Epithelial cell of prostate (primary cell): Measurements from ENCODE around the gene GAGE10.

Experiments used
- DNase-seq: peaks from one replicate; pipeline ENCODE4 v3.0.0-alpha.2; 2011; ENCODE audit warnings: low read depth, low spot score
- H3K27ac ChIP-seq: fragments of 450-650 bp; 2 replicates; pipeline ENCODE4 v1.5.1; 2017; ENCODE audit warnings: mild to moderate bottlenecking

Gene GAGE10

GRCh38 chrX:49303346-49303745, at the start of gene GAGE10:
TSS of gene GAGE10 (plus strand) at chrX:49303646. CDS start at chrX:49304860, 1,214 bp downstream.
- no peak for DNase-seq
- H3K27ac ChIP-seq: no peak within 1 kb of the TSS

- H3K27ac ChIP-seq: no peak overlapping the region
- no peak for DNase-seq
These were observed 48.8 kb upstream of the GAGE10 start for GRCh38 chrX:49254639-49255038.

GRCh38 chrX:49256268-49256995, 47.0 kb upstream of the GAGE10 start:
- H3K27ac ChIP-seq: no peak overlapping the region

DNA sequence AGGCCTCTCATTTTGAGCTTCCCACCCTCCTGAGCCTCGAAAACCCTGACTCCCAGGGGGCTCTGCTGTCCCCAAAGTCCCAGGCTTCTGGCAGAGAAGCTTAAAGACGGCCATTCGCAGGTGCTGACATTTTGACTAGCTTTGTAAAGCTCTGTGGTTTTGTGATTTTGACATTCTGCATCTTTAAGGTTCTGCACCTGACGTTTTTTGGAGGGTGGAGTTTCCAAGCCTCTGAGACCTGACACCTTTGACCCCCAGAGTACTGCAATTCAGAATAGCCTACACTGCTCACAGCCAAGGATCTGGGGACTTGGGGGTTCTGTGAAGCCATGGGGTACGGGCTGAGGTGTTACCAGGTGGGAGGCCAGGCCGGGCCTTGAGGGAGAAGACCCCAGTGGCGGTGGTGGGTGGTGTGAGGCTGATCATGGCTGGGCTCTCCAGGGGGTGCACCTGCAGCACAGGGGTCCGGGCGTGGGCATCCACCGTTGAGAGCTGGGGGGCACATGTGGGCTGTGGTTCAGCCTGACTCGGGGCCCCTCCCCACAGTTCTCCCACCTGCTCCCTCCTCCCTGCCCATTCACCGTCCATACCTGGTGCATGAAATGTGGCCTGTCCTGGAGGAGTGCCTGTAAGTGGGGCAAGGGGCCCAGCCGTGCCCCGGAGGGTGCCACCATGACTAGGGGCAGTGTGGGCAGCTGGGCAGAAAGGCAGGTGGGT, 46.2 kb upstream of the GAGE10 start:
- no peak overlapping the region for H3K27ac ChIP-seq
- DNase-seq: no peak

More at GRCh38 chrX:49256268-49256995, 47.0 kb upstream of the GAGE10 start:
- DNase-seq: no peak

DNA sequence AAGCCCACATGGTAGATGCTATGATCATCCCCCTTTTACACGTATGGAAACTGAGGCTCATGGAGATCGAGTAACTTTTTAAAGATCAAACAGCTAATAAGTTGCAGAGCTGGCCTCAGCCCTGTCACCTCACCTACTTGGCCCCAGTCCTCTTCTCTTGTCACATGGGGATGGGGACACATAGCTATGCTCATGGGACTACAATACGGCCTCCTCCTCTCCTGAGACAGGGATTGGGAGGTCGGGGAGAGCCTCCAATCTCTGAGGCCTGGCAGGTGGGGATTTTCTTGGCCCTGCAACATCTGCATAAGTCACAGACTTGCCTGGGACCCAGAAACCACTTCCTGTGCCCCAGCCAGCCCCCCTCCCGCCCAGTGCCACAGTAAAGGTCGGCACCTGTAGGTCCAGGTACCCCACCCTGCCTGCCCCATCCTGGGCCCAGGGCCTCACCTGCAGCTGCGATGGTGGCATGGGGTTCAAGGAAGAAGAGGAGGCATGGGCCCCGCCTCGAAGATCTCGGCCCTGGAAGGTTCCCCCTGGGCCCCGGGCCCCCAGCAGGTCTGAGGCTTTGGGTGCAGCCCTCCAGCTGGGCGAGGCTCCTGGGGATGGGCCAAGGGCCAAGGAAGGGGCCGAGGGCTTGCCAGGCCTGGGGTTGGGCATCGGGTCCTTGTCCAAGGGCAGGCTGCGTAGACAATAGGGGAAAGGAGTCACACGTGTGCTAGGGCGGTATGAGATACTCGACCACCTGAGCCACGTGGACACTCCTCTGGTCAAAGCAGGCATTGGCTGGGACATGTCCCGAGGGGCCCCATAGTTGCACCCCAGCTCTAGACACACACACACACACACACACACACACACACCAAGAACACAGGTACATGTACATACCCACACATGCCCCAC, 45.3 kb upstream of the GAGE10 start:
- DNase-seq: no peak
- no peak overlapping the region for H3K27ac ChIP-seq

DNA sequence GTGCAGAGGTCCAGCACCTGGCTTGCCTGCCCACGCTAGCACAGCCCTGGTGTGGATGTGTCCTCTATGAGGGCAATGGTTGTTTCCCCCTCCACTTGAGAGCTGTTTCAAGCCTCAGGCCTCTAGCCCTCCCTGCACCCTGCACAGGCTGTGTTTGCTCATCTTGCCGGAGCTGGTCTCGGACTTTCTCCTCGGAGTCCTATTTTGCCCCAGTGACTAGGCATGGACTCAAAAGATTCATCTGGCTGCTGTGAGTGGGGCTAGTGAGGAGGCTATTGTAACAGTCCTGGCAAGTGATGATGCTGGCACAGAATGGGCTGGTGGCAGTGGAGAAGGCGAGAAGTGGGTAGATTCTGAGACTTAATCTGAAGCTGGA, 44.7 kb upstream of the GAGE10 start:
- DNase-seq: no peak
- H3K27ac ChIP-seq: no peak overlapping the region

DNA sequence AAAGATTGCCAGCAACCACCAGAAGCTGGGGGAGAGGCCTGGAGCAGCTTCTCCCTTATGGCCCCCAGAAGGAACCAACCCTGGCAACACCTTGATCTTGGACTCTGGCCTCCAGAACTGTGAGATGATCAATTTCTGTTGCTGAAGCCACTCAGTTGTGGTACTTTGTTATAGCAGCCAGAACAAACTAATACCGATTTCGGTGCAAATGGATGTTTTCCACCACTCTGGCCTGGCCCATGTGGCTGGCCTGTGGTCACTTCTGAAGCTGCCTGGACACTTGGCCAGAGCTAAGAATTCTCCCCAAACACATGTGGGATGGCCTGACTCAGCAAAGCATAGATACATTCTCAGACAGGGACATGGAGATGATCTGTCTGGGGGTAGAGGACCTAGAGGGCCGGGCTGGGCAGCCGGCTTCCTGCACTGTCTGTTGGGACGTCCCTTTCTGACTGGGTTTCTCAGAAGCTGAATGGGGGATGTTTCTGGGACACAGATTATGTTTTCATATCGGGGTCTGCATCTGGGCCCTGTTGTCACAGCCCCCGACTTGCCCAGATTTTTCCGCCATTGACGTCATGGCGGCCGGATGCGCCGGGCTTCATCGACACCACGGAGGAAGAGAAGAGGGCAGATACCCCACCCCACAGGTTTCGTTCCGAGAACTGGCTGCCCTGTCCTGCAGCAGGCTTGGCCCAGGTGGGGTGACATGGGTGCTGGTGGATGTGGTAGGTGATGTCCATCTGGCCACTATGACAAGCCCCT, 43.0 kb upstream of the GAGE10 start:
- no peak for DNase-seq
- H3K27ac ChIP-seq: no peak overlapping the region

DNA sequence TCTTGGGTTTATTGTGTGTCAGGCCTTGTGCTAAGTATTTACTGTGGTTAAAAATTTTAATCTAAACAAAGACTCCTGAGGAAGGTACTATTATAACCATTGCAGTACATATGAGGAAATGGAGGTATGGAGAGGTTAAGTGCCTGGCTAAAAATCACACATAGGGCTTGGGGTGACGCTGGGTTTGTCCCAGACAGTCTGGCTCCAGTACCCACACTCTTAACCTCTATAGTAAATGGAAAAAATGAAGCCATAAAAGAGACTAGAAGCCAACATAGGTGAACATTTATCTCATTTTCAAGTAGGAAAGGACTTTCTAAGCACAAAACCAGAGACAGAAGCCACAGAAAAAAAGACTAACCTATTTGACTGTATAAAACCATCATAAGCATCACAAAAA, 40.8 kb upstream of the GAGE10 start:
- H3K27ac ChIP-seq: no peak overlapping the region
- no peak for DNase-seq

DNA sequence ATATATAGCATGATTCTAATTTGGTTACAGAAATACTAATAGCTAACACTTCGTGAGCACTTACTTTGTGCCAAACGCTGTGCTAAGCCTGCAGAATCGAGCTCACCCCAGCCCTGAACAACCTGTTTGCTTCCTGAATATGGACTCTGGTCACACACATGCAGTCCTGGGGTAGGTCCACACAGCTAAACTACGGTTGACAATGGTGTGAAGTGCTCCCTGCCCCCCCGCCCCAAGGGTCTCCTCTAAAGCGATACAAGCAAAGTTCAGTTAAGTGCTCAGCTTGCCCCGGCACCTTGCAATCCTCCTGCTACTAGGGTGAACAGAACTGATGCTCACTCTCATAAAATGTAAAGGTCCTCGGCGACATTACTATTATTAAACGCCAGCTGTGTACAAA, 39.8 kb upstream of the GAGE10 start:
- DNase-seq: no peak
- H3K27ac ChIP-seq: no peak overlapping the region

- H3K27ac ChIP-seq: no peak within 1 kb of the TSS
- no peak for DNase-seq
These were observed 39.0 kb upstream of the GAGE10 start, which contains the start of gene FOXP3 for GRCh38 chrX:49264460-49264859. TSS of gene FOXP3 (minus strand) at chrX:49264710. CDS start at chrX:49258505, 6,205 bp downstream.

- no peak for DNase-seq
- no peak overlapping the region for H3K27ac ChIP-seq
These were observed 36.7 kb upstream of the GAGE10 start for GRCh38 chrX:49266523-49267445.

DNA sequence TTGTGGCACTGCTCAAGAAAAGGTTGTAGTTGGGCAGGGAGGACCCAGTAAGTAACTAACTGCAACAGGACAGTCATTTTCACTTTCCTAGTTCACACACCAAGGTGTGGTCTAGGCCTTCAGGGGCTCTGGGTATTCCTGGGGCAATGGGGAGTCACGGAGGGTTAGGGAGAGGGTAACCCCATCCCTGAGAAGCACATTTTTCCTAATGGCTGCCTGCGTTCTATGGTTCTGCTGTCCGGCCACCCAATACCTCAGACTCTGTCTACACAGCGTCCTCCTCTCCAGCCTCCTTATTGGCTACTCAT, 34.8 kb upstream of the GAGE10 start:
- no peak for DNase-seq

GRCh38 chrX:49269010-49269766, 34.3 kb upstream of the GAGE10 start:
- H3K27ac ChIP-seq: peak overlapping the region; percentile 85
- peak; percentile 90 for DNase-seq

More for the DNA sequence above, 34.8 kb upstream of the GAGE10 start:
- H3K27ac ChIP-seq: peak overlapping the region; percentile 85

DNA sequence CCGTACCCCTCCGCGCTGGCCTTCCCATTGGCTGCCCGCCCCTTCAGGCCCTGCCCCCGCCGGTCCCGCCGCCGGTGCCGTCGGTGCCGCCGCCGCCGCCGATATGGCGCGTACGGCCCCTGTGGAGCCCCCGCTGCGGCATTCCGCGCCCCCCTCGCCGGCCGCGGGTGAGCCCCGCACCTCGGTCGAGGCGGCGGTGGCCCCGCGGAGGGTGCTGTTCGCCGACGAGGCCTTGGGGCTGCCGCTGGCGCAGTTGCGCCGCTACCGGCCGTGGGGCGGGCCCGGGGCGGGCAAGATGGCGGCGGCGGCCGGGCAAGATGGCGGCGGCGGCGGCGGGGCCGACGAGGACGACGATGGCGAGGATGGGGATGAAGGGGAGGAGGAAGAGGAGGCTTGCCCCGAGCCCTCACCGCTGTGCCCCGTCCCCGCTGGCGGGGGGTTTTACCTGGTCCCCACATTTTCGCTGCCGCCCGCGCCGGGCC, 33.6 kb upstream of the GAGE10 start, which contains the start of gene PPP1R3F:
PPP1R3F (plus strand) TSS at position 27 of the 482 bp plus-strand sequence; CDS start at position 104, 77 bp downstream.
- H3K27ac ChIP-seq: peak within 1 kb of the TSS; percentile 85
- no peak for DNase-seq

DNA sequence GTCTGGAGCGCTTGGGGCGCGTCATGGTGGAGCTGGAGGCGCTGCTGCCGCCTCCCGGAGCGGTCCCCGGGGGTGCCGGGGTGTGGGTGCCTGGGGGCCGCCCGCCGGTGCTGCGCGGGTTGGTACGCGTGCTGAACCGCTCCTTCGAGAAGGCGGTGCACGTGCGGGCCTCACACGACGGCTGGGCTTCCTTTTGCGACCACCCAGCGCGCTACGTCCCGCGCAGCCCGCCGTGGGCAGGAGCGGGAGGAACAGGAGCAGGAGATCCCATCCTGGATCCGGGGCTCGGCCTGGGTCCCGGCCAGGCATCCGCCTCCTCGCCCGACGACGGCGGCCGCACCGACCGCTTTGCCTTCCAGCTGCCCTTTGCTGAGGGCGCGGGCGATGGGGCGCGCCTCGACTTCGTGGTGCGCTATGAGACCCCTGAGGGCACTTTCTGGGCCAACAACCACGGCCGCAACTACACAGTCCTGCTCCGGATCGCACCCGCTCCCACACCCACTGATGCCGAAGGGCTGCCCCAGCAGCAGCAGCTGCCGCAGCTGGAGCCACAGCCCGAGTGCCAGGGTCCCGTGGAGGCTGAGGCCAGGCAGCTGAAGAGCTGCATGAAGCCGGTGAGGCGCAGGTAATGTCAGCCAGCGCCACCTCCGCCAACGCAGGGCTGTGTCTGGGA, 33.1 kb upstream of the GAGE10 start:
- no peak for DNase-seq
- H3K27ac ChIP-seq: peak overlapping the region; percentile 85

DNA sequence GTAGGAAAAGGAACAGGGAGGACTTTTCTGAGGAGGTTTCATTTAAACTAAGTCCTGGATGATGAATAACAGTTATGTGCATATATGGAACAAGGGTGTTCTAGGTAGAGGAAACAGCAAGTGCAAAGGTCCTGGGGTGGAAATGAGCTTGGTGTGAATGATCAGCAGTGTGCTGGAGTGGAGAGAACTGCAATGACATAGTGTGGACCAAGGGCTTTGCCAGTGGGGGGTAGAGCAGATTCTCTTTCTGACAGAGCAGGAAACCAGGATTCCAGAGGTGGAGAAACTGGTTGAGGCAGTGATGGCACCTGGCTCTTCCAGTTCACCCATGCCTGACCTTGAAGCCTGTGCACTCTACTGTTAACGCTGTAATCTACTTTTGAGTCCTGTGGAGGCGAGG, 32.1 kb upstream of the GAGE10 start:
- DNase-seq: no peak
- no peak overlapping the region for H3K27ac ChIP-seq

- DNase-seq: no peak
- no peak overlapping the region for H3K27ac ChIP-seq
These were observed 31.0 kb upstream of the GAGE10 start for GRCh38 chrX:49272421-49272820.
